ENCODE measurements around the gene DYSF.
A peak's percentile ranks its signal among the peaks of the same experiment; 100 is the strongest.

The DYSF gene

GRCh38 chr2:71534201-71534600 is 80.8 kb downstream of the DYSF start:
- no peak for DNase-seq

GRCh38 chr2:71534826-71535225 is 81.5 kb downstream of the DYSF start:
- DNase-seq: no peak

- no peak for DNase-seq
Measured at GRCh38 chr2:71535526-71535925, 82.2 kb downstream of the DYSF start.

GRCh38 chr2:71536226-71536671 is 82.9 kb downstream of the DYSF start:
- no peak for DNase-seq

- no peak for DNase-seq
Measured at GRCh38 chr2:71538241-71538640, 84.9 kb downstream of the DYSF start.

GRCh38 chr2:71538656-71539265 is 85.4 kb downstream of the DYSF start:
- no peak for DNase-seq

GRCh38 chr2:71540818-71541217 is 87.5 kb downstream of the DYSF start:
- no peak for DNase-seq

- no peak for DNase-seq
Measured at GRCh38 chr2:71544919-71545571, 91.7 kb downstream of the DYSF start.

- DNase-seq: no peak
Measured at GRCh38 chr2:71545572-71546274, 92.4 kb downstream of the DYSF start.

GRCh38 chr2:71546275-71546638 is 92.9 kb downstream of the DYSF start:
- DNase-seq: no peak

GRCh38 chr2:71546777-71547281 is 93.5 kb downstream of the DYSF start:
- no peak for DNase-seq

- no peak for DNase-seq
Measured at GRCh38 chr2:71547616-71548285, 94.4 kb downstream of the DYSF start.

GRCh38 chr2:71548646-71549425 is 95.5 kb downstream of the DYSF start:
- peak; percentile 41 for DNase-seq

GRCh38 chr2:71550801-71551630 is 97.7 kb downstream of the DYSF start:
- DNase-seq: no peak

GRCh38 chr2:71551631-71551915 is 98.2 kb downstream of the DYSF start:
- no peak for DNase-seq

- DNase-seq: no peak
Measured at GRCh38 chr2:71552356-71552755, 99.0 kb downstream of the DYSF start.

GRCh38 chr2:71552861-71553301 is 99.5 kb downstream of the DYSF start:
- no peak for DNase-seq

GRCh38 chr2:71554028-71554705 is 100.8 kb downstream of the DYSF start:
- DNase-seq: no peak

- DNase-seq: no peak
Measured at GRCh38 chr2:71554706-71555056, 101.3 kb downstream of the DYSF start.

- no peak for DNase-seq
Measured at GRCh38 chr2:71555798-71556454, 102.6 kb downstream of the DYSF start.

All from activated effector memory CD4-positive, alpha-beta T cell treated with Interleukin-2 at 50 U/mL for 16 hours (primary cell).